Erythroblast (primary cell): Measurements from ENCODE around the gene LMO1.

ENCODE experiments used
- GATA1 ChIP-seq: IDR thresholded peaks from 2 replicates; pipeline ENCODE4 v1.6.1; 2011; ENCODE audit warnings: low read depth, mild to moderate bottlenecking, control low read depth, low read length, moderate library complexity
- POLR2A ChIP-seq: IDR thresholded peaks from 2 replicates; pipeline ENCODE4 v1.6.1; 2011; ENCODE audit warnings: mild to moderate bottlenecking, low read length

- no peak for TF ChIP-seq POLR2A
- TF ChIP-seq GATA1, result no peak
Observed at GRCh38 chr11:8259306-8259959, 4.2 kb downstream of the LMO1 start.
